GM18870 (cell line): ENCODE results near the gene SHISA9.

Experiments
- ATAC-seq: cut with Tn5 transposase; IDR thresholded peaks from one replicate; pipeline ENCODE4 v1.9.1; 2021; ENCODE audit warnings: moderate library complexity; ENCODE audit not compliant: unreplicated experiment

The SHISA9 gene

DNA sequence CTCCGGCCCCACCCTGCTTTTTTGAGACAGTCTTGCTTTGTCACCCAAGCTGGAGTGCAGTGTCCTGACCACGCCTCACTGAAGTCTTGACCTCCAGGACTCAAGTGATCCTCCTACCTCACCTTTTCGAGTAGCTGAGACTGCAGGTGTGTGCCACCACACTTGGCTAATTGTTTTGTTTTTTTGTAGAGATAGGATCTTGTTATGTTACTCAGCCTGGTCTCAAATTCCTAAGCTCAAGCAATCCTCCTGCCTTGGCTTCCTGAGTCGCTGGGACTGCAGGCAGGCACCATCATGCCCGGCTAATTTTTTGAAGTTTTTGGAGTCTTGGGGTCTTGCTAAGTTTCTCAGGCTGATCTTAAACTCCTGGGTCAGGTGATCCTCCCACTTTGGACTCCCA, 206.7 kb downstream of the SHISA9 start:
- ATAC-seq: no peak

DNA sequence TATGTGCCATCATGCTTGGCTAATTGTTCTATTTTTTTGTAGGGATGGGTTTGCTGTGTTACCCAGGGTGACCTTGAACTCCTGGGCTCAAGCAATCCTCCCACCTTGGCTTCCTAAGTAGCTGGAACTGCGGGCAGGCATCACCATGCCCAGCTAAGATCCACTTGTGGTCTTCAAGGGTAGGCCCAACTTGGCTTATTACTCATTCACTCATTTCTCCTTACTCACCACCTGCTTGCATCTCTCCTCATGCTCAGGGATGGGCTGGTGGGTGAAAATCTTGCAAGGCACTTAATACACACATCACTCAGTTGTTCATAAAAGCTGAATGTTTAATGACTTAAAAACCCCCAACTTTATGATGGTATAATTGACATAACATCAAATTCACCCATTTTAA, 207.8 kb downstream of the SHISA9 start:
- ATAC-seq: no peak

- ATAC-seq: no peak
Measured at GRCh38 chr16:13110124-13110796, 208.9 kb downstream of the SHISA9 start.

GRCh38 chr16:13111747-13112146, 210.3 kb downstream of the SHISA9 start:
- no peak for ATAC-seq

- no peak for ATAC-seq
Measured at GRCh38 chr16:13113741-13114140, 212.3 kb downstream of the SHISA9 start.

DNA sequence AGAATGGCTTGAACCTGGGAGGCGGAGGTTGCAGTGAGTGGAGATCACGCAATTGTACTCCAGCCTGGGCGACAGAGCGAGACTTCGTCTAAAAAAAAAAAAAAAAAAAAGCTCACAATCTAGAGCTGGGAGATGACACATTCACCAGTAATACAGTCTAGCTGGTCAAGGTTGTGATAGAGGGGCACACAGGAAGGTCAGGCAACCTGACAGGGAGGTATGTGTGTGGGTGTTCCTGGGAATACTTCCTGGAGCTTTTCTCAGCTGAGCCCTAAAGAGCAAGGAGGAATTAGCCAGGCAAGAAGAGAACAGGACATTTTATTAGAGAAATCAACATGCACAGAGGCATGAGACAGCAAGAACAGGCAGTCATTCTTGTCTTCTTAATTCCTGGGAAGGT, 216.7 kb downstream of the SHISA9 start:
- ATAC-seq: no peak

GRCh38 chr16:13120091-13120490, 218.7 kb downstream of the SHISA9 start:
- ATAC-seq: no peak

DNA sequence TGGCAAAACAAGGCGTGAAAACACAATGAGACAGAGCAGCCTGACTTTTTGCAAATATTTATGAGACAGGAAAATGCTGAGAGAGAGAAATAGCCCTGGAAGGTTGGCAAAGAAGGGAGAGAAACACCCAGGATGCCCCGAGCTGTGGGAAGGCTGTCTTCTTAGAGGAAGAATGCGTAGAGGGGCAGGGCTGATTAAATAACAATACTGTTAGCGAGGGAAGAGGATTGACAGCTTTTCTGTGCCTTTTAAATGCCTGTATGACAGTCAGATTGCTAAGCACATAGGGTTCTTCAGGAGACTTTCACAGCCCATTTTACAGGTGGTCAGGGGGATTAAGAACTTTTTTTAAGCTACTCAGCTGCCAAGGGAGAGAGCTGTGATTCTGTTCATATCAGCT, 219.2 kb downstream of the SHISA9 start:
- no peak for ATAC-seq

DNA sequence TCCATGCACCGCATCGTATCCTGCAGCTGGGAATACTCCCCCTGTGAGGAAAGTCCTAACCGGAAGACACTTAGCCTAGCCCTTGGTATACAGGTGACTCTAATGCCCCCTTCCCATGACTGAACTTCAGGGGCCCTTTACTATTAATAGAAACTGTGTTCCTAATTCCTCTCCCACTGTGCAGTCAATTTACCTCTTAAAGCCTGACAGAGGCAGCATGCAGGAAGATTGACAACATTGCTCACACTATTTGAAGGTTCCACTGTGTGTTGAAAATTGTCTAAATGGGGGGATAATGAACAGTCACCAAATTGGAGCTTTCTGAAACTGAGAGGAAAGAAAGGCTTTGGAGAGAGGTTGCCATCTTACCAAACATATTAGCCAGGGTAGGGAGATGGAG, 222.6 kb downstream of the SHISA9 start:
- no peak for ATAC-seq

GRCh38 chr16:13127144-13127543, 225.7 kb downstream of the SHISA9 start:
- ATAC-seq: no peak

- ATAC-seq: no peak
Measured at GRCh38 chr16:13130586-13130985, 229.2 kb downstream of the SHISA9 start.

DNA sequence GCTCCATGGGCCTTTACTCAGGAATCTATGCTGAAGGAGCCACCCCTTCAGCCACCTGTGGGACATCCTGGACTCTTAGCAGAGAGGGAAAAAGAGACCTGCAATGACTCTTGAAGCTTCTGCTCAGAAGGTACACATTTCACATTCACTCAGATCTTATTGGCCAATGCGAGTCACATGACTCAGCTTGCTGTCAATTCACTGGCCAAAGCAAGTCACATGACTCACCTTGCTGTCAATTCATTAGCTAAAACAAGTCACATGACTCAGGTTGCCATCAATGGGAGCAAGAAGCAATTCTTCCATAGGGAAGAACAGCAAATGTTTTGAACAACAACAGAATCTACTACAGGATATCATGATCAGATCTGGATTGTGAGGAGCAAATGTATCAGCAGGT, 233.4 kb downstream of the SHISA9 start:
- no peak for ATAC-seq

DNA sequence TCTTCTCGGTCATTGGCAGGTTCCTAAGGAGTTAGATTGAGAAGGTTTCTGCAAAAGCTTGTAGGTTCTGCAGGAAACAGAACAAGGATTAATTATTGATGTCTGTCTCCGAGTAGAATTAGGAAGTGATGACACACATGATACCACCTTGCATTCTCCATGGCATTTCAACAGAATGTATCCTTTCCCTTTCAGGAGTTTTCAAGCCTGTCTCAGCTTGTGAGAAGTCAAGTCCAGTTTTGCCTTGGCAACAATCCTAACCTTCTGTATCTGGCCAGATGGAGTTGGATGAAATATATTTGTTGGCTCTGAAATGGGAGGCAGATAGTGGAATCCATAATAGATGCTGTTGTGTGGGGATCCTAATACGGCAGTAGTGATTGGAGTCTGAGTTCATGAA, 235.5 kb downstream of the SHISA9 start:
- ATAC-seq: no peak

- ATAC-seq: no peak
Measured at GRCh38 chr16:13138528-13138927, 237.1 kb downstream of the SHISA9 start.

- no peak for ATAC-seq
Measured at GRCh38 chr16:13139661-13140241, 238.4 kb downstream of the SHISA9 start.

- ATAC-seq: no peak
Measured at GRCh38 chr16:13143551-13143950, 242.2 kb downstream of the SHISA9 start.

DNA sequence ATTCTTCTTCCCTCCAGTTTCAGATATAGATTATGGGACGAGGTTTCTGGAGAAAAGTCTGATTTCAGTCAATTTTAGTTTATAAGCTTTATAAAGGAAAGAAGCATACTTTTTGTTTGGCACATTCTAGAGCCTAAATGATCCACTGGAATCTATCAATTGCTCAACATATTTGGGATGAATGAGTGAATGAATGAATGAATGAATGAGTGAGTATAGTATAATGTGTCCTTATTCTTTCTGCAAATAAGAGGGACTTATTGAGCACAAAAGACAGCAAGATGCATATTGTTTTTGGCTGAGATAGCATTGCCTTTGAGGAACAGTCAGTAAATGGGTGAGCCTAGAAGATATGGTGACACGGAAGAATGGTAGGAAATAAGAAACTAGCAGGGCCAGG, 245.4 kb downstream of the SHISA9 start:
- ATAC-seq: no peak

- ATAC-seq: no peak
Measured at GRCh38 chr16:13148294-13148693, 246.9 kb downstream of the SHISA9 start.

DNA sequence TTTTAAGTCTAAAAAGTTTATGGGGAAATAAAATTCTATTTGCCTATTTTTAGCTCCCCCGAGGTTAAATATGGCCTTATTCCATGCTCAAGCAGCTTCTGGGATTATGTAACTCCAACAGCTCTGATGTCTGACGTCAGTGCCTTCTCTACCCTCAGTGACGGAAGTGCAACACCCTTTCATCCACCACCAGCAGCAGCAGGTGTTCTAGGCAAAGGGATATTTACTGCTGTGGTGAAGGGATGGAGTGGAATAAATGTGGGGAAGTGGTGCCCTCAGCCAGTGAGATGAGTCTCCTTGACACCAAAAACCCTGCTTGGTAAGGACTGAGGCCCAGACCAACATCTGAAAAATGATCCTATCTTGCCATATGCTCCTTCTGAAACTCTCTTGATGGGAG, 247.4 kb downstream of the SHISA9 start:
- no peak for ATAC-seq

DNA sequence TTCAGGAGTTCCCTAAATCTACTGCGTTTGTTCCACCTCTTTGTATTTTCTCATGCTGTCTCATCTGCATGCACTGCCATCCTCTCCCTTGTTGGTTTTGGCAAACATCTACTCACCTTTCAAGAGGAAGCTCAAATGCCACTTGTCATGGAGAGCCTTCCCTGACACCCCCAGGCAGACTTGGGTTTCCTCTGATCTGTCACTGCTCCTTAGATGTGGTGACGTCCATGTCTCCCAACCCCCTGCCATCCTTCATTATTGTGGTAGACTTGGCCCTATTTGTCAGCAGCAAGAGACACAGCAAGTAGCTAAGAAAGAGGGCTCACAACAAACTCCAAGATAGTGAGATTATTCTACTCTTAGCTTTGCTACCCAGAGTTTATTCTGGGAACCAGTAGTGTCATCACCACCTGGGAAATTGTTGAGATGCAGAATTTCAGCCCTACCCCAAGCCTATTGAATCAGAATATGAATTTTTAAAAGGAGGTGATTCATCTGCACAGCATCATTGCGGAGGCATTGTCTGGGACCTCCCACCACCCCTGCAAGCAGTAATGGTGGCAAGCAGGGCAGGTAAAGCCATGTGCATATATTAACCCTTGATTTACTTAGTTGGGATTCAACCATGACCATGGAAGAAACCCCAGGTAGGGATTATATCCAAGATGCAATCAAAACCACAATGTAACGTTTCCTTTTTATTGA, 248.9 kb downstream of the SHISA9 start:
- ATAC-seq: no peak

DNA sequence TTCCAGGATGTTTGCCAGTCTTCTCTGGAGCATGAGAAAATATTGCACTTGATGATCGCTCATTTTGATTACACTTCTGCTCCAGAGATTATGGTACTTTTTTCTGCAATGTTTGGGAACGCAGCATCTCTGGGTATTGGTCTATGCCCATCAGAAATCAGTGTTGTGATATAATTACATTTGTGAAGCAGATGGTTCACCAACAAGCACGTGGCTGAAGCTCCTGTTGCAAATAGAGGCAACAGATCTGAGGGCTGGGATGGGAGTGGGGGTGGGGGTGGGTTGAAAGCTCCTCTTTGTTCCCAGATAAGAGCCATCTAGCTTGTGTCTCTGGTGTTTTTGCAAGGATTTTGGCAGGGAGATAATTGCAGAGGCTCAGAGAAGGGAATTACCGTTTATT, 252.3 kb downstream of the SHISA9 start:
- ATAC-seq: no peak

DNA sequence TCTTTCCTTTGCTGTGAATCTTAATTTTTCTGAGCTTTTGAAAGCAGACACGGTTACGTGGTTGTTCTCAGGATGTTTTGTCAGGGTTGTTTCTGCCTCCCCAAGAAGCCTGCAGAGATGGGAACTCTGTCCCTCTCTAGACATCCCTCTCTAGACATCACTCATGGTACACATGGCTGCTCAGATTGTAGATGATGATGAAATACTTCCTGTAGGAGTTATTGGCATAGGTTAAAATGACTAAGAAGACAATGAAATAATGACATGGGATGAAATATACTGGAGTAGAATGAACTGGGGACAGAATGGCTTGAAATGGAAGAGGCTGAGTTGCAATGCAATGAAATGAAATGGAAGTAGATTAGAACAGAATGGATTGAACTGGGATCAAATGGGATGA, 253.4 kb downstream of the SHISA9 start:
- ATAC-seq: no peak
